DMS153 treated with DMSO at 0.1 percent for 48 hours (cell line): Measurements from ENCODE around the gene GARIN5A.
A peak's percentile ranks its signal among the peaks of the same experiment; 100 is the strongest.
"Not testable (repeated sequence)": the region's sequence is repeated elsewhere in the genome, so short reads cannot be mapped to it uniquely, and the experiment has no call there.

ENCODE experiments used
- DNase-seq: peaks from one replicate; lab custom pipeline; 2025; ENCODE audit not compliant: unreplicated experiment; lab: John Stamatoyannopoulos, UW

Gene GARIN5A

GRCh38 chr19:50465986-50466705, 10.5 kb downstream of the GARIN5A start:
- peak; percentile 44 for DNase-seq

DNA sequence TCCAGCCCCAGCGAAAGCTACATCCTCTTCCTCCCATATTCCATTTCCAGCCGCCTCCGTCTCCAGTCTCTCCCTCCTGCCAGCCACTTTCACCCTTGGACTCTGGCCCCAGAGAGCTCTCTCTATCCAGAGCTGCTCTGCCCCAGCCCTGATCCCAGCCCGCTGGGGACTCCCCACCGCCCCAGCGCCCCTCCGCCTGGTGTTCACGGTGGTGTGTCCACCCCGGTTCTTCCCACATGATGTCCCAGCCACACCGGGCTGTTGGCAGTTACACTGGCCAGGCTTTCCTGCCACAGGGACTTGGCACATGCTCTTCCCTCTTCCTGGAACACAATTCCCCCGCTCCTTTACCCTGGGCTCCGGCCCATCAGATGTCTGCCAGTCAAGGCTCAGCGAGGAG, 11.6 kb downstream of the GARIN5A start:
- DNase-seq: no peak

DNA sequence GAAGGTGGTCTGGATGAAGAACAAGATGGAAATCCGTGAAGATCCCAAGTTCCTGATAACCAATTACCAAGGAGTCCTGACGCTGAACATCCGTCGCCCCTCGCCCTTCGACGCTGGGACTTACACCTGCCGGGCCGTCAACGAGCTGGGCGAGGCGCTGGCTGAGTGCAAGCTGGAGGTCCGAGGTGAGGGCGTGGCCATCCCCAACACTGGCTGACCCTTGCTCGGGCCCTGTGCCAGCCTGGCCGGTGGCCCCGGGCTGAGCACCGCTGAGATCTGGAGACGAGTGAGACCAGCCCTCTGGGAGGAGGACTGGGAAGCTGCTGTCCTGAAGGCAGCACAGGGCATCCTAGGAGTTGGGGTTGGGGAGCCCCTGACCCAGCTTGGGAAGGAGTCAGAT, 12.3 kb downstream of the GARIN5A start:
- no peak for DNase-seq

DNA sequence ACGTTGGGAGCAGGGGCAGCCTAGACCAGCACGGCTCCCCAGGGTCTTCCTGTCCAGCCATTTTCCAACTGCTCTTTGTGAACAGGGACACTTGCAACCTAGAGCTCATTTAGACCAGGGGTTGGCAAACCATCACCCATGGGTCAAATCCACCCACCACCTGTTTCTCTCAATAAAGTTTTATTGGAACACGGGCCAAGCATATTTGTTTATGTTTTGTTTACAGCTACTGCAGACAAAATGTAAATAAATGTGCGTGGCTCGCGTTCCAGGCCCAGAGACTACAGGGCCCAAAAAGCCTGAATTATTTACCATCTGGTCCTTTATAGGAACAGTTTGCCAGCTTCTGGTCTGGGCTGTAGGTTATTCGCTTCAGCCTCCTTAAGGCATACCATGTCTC, 13.7 kb downstream of the GARIN5A start:
- DNase-seq: no peak

- DNase-seq: peak; percentile 50
Observed at GRCh38 chr19:50461066-50461875, 15.4 kb downstream of the GARIN5A start.

GRCh38 chr19:50460161-50460765, 16.4 kb downstream of the GARIN5A start:
- DNase-seq: no peak

GRCh38 chr19:50459638-50460037, 17.0 kb downstream of the GARIN5A start:
- DNase-seq: no peak

DNA sequence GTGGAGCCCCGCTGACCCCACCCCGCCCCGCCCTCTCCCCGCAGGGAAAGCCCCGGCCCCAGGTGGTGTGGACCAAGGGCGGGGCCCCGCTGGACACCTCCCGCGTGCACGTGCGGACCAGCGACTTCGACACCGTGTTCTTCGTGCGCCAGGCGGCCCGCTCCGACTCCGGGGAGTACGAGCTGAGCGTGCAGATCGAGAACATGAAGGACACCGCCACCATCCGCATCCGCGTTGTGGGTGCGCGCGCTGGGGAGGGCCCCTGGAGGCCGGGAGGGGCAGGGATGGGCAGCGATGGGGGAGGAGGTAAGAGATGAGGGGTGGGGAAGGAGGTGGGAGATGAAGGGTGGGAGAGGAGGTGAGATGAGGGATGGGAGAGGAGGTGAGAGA, 17.6 kb downstream of the GARIN5A start:
- DNase-seq: no peak

GRCh38 chr19:50458396-50459066, 18.1 kb downstream of the GARIN5A start:
- DNase-seq: no peak

DNA sequence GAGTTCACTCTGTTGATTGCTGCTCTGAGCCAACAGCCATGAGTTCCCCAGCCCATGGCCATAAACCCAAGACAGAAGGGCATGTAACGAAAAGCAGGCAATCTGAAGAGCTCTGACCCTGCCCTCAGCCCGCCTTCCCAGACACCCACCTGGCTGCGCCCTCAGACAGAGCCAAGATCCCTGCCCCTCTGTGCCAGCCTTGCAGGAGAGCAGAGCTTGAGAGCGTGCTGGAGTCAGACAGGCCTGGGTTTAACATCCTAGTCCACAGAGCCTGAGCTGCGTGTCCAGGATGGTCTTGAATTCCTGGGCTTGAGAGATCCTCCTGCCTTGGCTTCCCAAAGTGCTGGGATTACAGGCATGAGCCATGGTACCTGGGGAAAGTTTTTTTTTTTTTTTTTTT, 19.3 kb downstream of the GARIN5A start:
- no peak for DNase-seq

GRCh38 chr19:50455992-50456391, 20.7 kb downstream of the GARIN5A start:
- DNase-seq: no peak

DNA sequence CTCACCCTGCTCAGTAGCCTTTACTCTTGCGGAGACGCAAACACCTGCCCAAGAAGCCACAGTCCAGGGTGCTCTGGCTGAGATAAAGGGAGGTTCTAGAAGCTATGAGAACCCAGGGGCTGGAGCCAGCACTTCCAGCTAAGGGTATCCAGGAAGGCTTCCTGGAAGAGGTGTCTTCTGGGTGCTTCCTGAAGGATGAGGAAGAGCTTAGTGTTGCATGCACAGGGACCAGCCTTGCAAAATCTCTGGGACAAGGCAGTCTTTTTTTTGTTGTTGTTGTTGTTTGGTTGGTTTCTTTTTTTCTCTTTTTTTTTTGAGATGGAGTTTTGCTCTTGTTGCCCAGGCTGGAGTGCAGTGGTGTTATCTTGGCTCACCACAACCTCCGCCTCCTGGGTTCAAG, 23.4 kb downstream of the GARIN5A start:
- no peak for DNase-seq

DNA sequence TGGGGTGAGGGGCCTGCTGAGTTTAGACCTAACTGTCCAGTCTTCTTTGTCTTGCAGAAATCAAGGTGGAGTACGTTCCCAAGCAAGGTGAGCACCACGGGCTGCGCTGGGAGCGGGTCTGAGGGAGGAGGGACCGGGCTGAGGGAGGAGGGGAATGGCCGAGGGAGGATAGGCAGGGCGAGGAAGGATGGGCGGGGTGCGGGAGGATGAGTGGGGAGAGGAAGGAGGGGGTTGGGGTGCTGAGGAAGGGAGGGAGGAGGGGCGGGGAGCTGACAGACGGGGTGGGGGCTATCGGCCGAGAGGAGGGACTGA, 25.5 kb downstream of the GARIN5A start:
- DNase-seq: no peak

GRCh38 chr19:50450369-50451222, 26.1 kb downstream of the GARIN5A start:
- DNase-seq: no peak

DNA sequence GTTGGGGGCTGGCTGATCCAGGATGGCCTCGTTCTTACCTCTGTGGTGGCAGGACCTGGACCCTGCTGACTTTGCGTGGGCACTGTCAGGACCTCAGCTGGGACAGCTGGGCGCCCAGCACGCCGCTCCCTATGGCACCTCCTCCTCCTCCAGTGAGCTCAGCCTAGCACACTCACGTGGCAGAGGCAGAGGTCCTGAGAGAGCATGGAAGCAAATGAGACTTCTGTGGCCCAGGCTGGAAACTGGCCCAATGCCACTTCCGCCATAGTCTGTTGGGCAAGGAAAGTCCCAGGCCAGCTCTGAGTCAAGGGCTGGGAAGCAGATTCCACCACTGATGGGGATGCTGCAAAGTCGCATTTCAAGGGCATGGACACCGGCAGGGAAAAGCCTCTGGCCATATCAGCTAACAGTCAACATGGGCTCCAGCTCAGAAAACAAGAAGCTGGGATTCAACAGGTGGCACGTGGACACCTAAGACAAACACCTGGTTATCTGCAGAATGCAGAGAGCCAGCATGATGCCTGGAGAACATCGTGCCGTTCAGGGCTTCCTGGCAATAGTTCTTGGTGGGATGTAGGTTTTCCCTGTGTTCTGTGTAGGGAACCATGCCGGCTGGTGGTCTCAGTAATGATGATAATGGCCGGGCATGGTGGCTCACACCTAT, 27.3 kb downstream of the GARIN5A start:
- DNase-seq: no peak

DNA sequence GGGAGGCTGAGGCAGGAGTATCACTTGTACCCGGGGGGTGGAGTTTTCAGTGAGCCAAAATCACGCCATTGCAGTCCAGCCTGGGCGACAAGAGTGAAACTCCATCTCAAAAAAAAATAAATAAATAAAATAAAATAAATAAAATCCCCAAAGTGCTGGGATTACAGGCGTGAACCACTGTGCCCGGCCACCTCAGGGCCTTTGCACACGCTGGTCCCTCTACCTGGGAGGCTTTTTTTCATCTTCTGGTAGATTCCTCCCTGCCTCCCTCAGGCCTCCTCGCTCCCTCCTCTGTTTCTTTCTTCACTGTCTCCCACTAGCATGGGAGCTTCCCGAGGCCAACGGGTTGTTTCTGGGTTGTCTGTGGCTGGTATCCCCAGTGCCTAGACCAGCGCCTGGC, 28.9 kb downstream of the GARIN5A start:
- DNase-seq: no peak

DNA sequence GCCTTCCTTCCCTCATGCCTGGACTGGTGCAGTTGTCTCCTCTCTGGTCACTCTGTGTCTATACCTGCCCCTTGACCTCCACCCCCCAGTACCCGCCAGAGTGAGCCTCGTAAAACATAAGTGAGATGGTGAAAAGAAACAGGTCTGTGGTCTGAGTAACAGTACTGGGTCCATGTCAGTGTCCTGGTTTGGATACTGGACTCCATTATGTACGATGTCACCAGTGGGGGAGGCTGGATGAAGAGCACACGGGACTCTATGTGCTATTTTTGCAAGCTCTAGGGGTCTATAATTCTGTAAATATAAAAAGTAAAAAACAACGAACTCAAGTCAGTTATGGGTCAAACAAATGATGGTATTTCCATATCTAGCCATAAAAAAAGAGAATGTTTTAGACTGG, 29.6 kb downstream of the GARIN5A start:
- DNase-seq: no peak

DNA sequence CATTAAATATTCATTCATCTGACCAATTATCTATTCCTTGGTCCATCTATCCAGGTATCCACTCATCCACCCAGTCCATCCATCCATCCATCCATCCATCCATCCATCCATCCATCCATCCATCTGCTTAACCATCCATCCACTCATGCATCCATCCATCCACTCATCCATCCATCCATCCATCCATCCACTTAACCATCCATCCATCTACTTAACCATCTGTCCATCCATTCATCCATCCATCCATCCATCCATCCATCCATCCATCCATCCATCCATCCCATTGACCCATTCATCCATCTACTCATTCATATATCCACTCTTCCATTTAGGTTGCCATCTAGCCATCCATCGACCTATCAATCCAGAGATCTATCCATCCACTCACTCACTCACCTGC, 32.6 kb downstream of the GARIN5A start:
- DNase-seq: no peak

DNA sequence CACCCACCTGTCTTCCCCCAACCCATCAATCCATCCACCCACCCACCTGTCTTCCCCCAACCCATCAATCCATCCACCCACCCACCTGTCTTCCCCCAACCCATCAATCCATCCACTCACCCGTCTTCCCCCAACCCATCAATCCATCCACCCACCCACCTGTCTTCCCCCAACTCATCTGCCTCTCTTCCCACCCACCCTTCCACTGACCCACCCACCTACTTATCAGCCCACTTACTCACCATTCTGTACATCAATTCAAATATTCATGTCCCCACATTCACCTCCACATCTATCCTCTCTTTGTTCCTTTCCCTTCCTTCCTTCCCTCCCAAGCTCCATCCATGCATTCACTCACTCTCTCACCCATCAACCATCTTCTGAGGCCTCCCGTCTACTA, 37.5 kb downstream of the GARIN5A start:
- DNase-seq: not testable (repeated sequence)

- DNase-seq: no peak
Observed at GRCh38 chr19:50437862-50438449, 38.7 kb downstream of the GARIN5A start.
